Peyer's patch (tissue), 4 donors: ENCODE results near the gene WDR74. TPM values are rescaled to one million over a fixed set of nuclear protein-coding genes. Genes with fewer than 3 reads are reported as not detected.

Experiments used
- DNase-seq, 3 donors: peaks; one replicate each; pipeline ENCODE4 v3.0.0-alpha.2; 2017 to 2019
- H3K27ac ChIP-seq, 4 donors: fragments of 200-600 bp; sonication (generic); one replicate each; pipeline ENCODE4 v1.5.1; 2016 to 2019
- H3K27me3 ChIP-seq, 2 donors: fragments of 200-600 bp; sonication (generic); one replicate each; pipeline ENCODE4 v1.5.1; 2019
- H3K36me3 ChIP-seq, 3 donors: fragments of 200-600 bp; sonication (generic); one replicate each; pipeline ENCODE4 v1.5.1; 2016 to 2019
- H3K4me1 ChIP-seq, 4 donors: fragments of 200-600 bp; sonication (generic); one replicate each; pipeline ENCODE4 v1.5.1; 2016 to 2019
- H3K4me3 ChIP-seq, 4 donors: fragments of 200-600 bp; sonication (generic); 1 replicate in 3 of 4; 2 replicates in 1 of 4; pipeline ENCODE4 v1.5.1; 2016 to 2019; ENCODE audit warnings: mild to moderate bottlenecking in 1 of 4
- H3K9me3 ChIP-seq, 4 donors: fragments of 200-600 bp; sonication (generic); one replicate each; pipeline ENCODE4 v1.5.1; 2016 to 2019; ENCODE audit warnings: mild to moderate bottlenecking in 1 of 4
- POLR2A ChIP-seq, 2 donors: fragments of 450-650 bp; IDR thresholded peaks; one replicate each; pipeline ENCODE4 v1.5.1; 2017; ENCODE audit warnings: antibody characterized with exemption in 2 of 2, mild to moderate bottlenecking in 2 of 2, moderate library complexity in 2 of 2
- total RNA-seq, 4 donors: library from RNA; depleted of rRNA; stranded (reverse); fragments of >200 nt; gene quantifications; one replicate each; pipeline ENCODE4 v1.1.0, GENCODE V29; 2016
- TF ChIP-seq, protein P1 (sequence below), 6 experiments: fragments of 450-650 bp in 4 of 6; fragments of 200-600 bp in 2 of 6; sonication (generic) in 1 of 6; IDR thresholded peaks; one replicate each; pipeline ENCODE4 v1.5.1; 2017 to 2019; ENCODE audit warnings: antibody characterized with exemption in 6 of 6, mild to moderate bottlenecking in 3 of 6, moderate library complexity in 1 of 6

The WDR74 gene
- total RNA-seq, 4 donors from 2014 or later = 17.7 to 78.4 (median 28.6) TPM

DNA sequence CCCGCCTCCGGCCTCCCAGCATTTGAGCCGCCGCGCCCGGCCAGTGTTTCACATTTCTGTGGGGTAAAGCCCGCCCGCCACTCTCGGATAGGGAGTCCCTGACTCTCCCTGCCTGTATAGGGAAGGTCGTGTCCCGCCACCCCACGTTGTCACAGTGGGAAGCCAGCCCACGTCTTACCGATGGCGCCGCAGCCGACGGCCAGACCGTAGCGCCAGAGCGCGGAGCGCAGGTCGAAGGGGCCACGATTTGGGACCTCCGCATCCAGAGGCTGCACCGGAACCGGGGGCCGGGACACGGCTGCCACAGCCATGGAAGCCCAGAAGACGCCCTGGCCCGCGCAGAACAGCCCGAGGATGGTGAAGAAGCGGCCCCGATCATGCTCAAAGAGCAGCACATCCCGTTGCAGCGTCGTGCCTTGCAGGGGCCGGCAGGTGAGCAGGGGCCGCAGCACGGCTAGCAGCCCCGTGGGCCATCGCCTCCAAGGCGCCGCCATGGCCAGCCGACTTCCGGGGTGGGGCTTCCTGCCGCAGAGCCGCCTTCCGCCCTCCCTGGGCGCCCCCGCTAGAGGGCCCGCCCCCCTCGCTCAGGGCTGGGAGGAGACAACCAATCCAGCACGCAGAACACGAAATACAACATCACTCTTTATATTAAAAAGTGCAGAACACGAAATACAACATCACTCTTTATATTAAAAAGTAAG, 47.7 kb downstream of the WDR74 start, which contains the start of gene TMEM223:
Gene TMEM223 (minus strand): TSS at position 506 of the 701 bp plus-strand sequence. CDS start 12 bp downstream, at position 494.
- Histone ChIP-seq H3K36me3 (peaks cover 0 to 61% (median 2%) of the 10 kb centered on the region in 3 donors), H3K27me3 (no peaks in the 10 kb centered on the region), H3K4me1 (peaks cover 5 to 42% (median 20%) of the 10 kb centered on the region in 4 donors)

DNA sequence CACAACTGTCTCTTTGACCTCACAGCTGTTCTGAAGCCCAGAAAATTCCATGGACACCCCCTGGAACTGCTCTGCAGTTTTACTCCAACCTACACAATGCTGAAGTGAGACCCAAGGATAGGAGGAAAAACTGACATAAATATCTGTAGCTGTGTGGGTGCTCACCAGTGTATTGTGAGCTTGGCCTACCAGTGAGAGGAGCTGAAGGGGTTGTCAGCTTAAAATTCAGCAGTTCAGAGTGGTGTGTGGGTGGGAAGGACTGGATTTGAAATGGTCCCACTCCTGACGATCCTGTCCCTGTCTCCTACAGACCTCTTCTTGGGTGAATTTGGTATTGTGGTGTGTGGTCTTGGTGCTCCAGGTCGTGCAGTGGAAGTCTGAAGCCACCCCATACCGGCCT, 49.8 kb downstream of the WDR74 start:
- peak overlapping the region in 1 of 4 donors; percentile 10 for H3K27ac ChIP-seq

More for the DNA sequence above, 47.7 kb downstream of the WDR74 start, which contains the start of gene TMEM223:
- peak; percentile 74 to 76 for TF ChIP-seq POLR2A (IDR thresholded peaks at IDR 0.05)
- TF ChIP-seq, protein P1, sequence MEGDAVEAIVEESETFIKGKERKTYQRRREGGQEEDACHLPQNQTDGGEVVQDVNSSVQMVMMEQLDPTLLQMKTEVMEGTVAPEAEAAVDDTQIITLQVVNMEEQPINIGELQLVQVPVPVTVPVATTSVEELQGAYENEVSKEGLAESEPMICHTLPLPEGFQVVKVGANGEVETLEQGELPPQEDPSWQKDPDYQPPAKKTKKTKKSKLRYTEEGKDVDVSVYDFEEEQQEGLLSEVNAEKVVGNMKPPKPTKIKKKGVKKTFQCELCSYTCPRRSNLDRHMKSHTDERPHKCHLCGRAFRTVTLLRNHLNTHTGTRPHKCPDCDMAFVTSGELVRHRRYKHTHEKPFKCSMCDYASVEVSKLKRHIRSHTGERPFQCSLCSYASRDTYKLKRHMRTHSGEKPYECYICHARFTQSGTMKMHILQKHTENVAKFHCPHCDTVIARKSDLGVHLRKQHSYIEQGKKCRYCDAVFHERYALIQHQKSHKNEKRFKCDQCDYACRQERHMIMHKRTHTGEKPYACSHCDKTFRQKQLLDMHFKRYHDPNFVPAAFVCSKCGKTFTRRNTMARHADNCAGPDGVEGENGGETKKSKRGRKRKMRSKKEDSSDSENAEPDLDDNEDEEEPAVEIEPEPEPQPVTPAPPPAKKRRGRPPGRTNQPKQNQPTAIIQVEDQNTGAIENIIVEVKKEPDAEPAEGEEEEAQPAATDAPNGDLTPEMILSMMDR (IDR thresholded peaks at IDR 0.05) = peak in 4 of 6 experiments; percentile 14 to 42 (median 26)
- Histone ChIP-seq H3K27ac (peak within 1 kb of the TSS; percentile 68 to 91 (median 74)), H3K4me3 (peak within 1 kb of the TSS; percentile 59 to 94 (median 66)), H3K9me3 (no peaks in the 10 kb centered on the region)
- peak; percentile 88 to 94 (median 93) for DNase-seq

DNA sequence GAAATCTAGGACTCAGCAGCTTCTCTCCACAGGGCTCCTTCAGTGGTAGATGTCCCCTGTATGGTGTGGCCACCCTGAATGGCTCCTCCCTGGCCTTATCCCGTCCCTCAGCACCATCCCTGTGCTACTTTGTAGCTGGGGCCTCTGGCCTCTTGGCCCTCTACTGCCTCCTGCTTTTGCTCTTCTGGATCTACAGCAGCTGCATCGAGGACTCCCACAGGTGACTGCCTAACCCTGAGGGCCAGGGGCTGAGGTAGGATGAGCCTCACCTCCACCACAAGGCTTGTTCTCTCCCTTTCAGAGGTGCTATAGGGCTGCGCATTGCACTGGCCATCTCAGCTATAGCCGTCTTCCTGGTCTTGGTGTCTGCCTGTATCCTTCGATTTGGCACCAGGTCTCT, 50.4 kb downstream of the WDR74 start:
- Histone ChIP-seq H3K27me3 (no peaks in the 10 kb centered on the region), H3K27ac (peak overlapping the region in 1 of 4 donors; percentile 12), H3K4me1 (peaks cover 5 to 52% (median 26%) of the 10 kb centered on the region in 4 donors), H3K4me3 (no peak overlapping the region), H3K9me3 (no peaks in the 10 kb centered on the region), H3K36me3 (peaks cover 0 to 34% (median 0%) of the 10 kb centered on the region in 3 donors)
- no peak for TF ChIP-seq POLR2A (IDR thresholded peaks at IDR 0.05)
- TF ChIP-seq, protein P1 (IDR thresholded peaks at IDR 0.05) = no peak
- no peak for DNase-seq

More for the DNA sequence above, 49.8 kb downstream of the WDR74 start:
- Histone ChIP-seq H3K27me3 (no peaks in the 10 kb centered on the region), H3K4me3 (no peak overlapping the region), H3K36me3 (peaks cover 0 to 40% (median 0%) of the 10 kb centered on the region in 3 donors), H3K9me3 (no peaks in the 10 kb centered on the region), H3K4me1 (peaks cover 5 to 52% (median 26%) of the 10 kb centered on the region in 4 donors)
- no peak for DNase-seq
- TF ChIP-seq, protein P1 (IDR thresholded peaks at IDR 0.05) = no peak
- TF ChIP-seq POLR2A (IDR thresholded peaks at IDR 0.05) = no peak

DNA sequence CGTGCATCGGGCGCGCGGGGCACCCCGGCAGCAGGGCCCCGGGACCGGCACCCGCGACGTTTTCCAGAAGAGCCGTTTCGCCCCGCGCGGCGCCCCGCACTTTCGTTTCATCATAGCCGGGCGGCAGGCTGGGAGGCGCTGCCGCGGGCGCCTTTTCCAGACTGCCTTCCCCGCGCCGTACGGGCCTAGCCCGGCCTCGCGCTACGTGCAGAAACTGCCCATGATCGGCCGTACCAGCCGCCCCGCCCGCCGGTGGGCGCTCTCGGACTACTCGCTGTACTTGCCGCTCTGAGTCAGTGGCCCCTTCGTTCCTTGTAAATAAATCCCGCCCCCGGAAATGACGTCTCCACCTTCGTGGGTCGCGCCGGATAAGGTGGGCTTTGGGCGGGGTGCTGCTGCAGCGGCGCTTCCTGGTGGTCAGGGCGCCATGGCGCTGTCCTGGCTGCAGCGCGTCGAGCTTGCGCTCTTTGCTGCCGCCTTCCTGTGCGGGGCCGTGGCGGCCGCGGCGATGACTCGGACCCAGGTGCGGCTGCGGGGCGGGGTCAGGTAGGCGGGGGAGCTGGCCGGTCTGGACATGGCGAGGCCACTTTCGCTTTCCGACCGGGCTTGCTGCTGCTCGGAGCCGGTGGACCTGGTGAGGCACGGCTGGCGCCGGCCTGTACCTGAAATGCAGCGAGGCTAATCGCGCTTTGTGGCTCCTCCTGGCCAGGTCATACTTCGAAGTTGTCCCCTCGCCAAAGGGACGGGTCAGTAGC, 52.2 kb downstream of the WDR74 start, which contains the start of gene TMEM179B:
Gene TMEM179B (plus strand): TSS at position 398 of the 755 bp plus-strand sequence. CDS start 30 bp downstream, at position 428.
- Histone ChIP-seq H3K36me3 (peaks cover 0 to 25% (median 0%) of the 10 kb centered on the region in 3 donors), H3K4me1 (peaks cover 4 to 45% (median 22%) of the 10 kb centered on the region in 4 donors), H3K27ac (peak within 1 kb of the TSS; percentile 95 to 100 (median 98)), H3K4me3 (peak within 1 kb of the TSS; percentile 70 to 100 (median 94)), H3K9me3 (no peaks in the 10 kb centered on the region), H3K27me3 (no peaks in the 10 kb centered on the region)
- peak; percentile 97 to 99 for TF ChIP-seq POLR2A (IDR thresholded peaks at IDR 0.05)
- TF ChIP-seq, protein P1 (IDR thresholded peaks at IDR 0.05) = peak in 5 of 6 experiments; percentile 26 to 58 (median 50)
- peak; percentile 97 to 100 (median 100) for DNase-seq

DNA sequence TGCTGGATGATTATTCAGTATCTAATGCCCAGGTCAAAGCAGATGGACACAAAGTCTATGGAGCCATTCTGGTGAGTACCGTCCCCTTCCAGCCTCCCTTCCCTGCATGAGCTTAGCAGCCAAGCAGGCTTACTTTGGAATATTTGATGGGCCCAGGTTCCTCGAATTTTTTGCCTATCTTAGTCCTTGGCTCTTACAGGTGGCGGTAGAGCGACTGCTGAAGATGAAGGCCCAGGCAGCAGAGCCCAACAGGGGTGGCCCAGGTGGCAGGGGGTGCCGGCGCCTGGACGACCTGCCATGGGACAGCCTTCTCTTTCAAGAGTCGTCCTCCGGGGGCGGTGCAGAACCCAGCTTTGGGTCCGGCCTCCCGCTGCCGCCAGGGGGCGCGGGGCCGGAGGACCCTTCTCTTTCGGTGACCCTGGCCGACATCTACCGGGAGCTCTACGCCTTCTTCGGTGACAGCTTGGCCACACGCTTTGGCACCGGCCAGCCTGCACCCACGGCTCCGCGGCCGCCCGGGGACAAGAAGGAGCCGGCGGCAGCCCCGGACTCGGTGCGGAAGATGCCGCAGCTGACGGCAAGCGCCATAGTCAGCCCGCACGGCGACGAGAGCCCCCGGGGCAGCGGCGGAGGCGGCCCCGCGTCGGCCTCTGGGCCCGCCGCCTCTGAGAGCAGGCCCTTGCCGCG, 52.9 kb downstream of the WDR74 start:
- H3K36me3 ChIP-seq = peaks cover 0 to 28% (median 0%) of the 10 kb centered on the region in 3 donors
- H3K4me3 ChIP-seq = peak overlapping the region; percentile 70 to 100 (median 94)
- no peaks in the 10 kb centered on the region for H3K9me3 ChIP-seq
- peak in 1 of 2 donors; percentile 26 for TF ChIP-seq POLR2A (IDR thresholded peaks at IDR 0.05)
- TF ChIP-seq, protein P1 (IDR thresholded peaks at IDR 0.05) = peak; percentile 94 to 98 (median 98)
- H3K27ac ChIP-seq = peak overlapping the region; percentile 95 to 100 (median 98)
- no peaks in the 10 kb centered on the region for H3K27me3 ChIP-seq
- DNase-seq = peak; percentile 87 to 96 (median 93)
- H3K4me1 ChIP-seq = peaks cover 3 to 42% (median 20%) of the 10 kb centered on the region in 4 donors
